ENCODE results near the gene MCMBP. TPM values are rescaled to one million over a fixed set of nuclear protein-coding genes. Genes with fewer than 3 reads are reported as not detected.
"Not testable (repeated sequence)": the region's sequence is repeated elsewhere in the genome, so short reads cannot be mapped to it uniquely, and the experiment has no call there.

The MCMBP gene
- total RNA-seq, 2 experiments from 2014 or later: 14.5 to 14.6 TPM

- no peak for TF ChIP-seq CTCF (IDR thresholded peaks at IDR 0.05)
- no peak overlapping the region for H3K27ac ChIP-seq (ENCODE audit: low read depth in 1 of 2, low read length in 2 of 2)
- H3K36me3 Mint-ChIP-seq (ENCODE audit: low read depth): peaks cover 44% of the 10 kb centered on the region
- intact Hi-C loops (cut with DNase I, micrococcal nuclease): no loop called here
- no peak for ATAC-seq (ENCODE audit: poor library complexity)
- H3K27ac Mint-ChIP-seq: no peak overlapping the region
- ChIA-PET POLR2A (interaction anchor here (1.8 kb wide), 1 partner anchor 10 kb away, joined by 4 read pairs; no protein-coding TSS in a partner anchor), CTCF (no interaction called here)
- DNase-seq: no peak
- H3K9me3 ChIP-seq (ENCODE audit: control insufficient read depth in 1 of 2, insufficient read depth in 1 of 2, low read length in 2 of 2): no peaks in the 10 kb centered on the region
- no peaks in the 10 kb centered on the region for H3K9me3 Mint-ChIP-seq
- no peaks in the 10 kb centered on the region for H3K4me1 ChIP-seq (ENCODE audit: insufficient read depth, low read length)
- no peaks in the 10 kb centered on the region for H3K4me1 Mint-ChIP-seq (ENCODE audit: low read depth)
- H3K27me3 ChIP-seq (ENCODE audit: control insufficient read depth in 1 of 2, insufficient read depth in 2 of 2, low read length in 2 of 2): no peaks in the 10 kb centered on the region
- no peaks in the 10 kb centered on the region for H3K27me3 Mint-ChIP-seq
- H3K4me3 Mint-ChIP-seq: no peak overlapping the region
- H3K4me3 ChIP-seq (ENCODE audit: low read length): no peak overlapping the region
- no peaks in the 10 kb centered on the region for H3K36me3 ChIP-seq (ENCODE audit: insufficient read depth, low read length)
Observed at GRCh38 chr10:119801998-119802538, 70.6 kb downstream of the MCMBP start.

DNA sequence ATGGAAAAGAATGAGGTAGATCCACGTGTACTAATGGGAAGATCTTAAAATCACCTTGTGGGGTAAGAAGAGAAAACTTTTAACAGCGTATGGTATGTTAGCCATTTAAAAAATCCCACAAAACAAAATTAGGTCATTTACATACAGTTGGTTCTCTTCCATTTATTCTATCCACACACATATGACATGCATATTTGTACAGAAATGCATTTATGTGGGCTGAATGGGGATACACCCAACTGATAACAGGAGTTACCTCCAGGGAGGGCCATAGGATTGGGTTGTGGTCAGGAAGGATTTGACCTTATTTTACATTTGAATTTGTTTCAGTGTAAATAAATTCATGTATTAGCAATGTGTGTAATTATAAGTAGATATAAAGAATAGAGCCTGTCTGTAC lies 71.5 kb downstream of the MCMBP start:
- H3K9me3 ChIP-seq (ENCODE audit: control insufficient read depth in 1 of 2, insufficient read depth in 1 of 2, low read length in 2 of 2): no peaks in the 10 kb centered on the region
- no peaks in the 10 kb centered on the region for H3K36me3 ChIP-seq (ENCODE audit: insufficient read depth, low read length)
- peaks cover 50% of the 10 kb centered on the region for H3K36me3 Mint-ChIP-seq (ENCODE audit: low read depth)
- ATAC-seq (ENCODE audit: poor library complexity) (no peak), DNase-seq (no peak)
- H3K4me1 ChIP-seq (ENCODE audit: insufficient read depth, low read length): no peaks in the 10 kb centered on the region
- no peak overlapping the region for H3K4me3 Mint-ChIP-seq
- TF ChIP-seq CTCF (IDR thresholded peaks at IDR 0.05): no peak
- no peaks in the 10 kb centered on the region for H3K9me3 Mint-ChIP-seq
- H3K4me3 ChIP-seq (ENCODE audit: low read length): no peak overlapping the region
- H3K27me3 Mint-ChIP-seq: no peaks in the 10 kb centered on the region
- no peak overlapping the region for H3K27ac ChIP-seq (ENCODE audit: low read depth in 1 of 2, low read length in 2 of 2)
- intact Hi-C loops (cut with DNase I, micrococcal nuclease): no loop called here
- no peak overlapping the region for H3K27ac Mint-ChIP-seq
- ChIA-PET POLR2A (no interaction called here), CTCF (no interaction called here)
- no peaks in the 10 kb centered on the region for H3K27me3 ChIP-seq (ENCODE audit: control insufficient read depth in 1 of 2, insufficient read depth in 2 of 2, low read length in 2 of 2)
- no peaks in the 10 kb centered on the region for H3K4me1 Mint-ChIP-seq (ENCODE audit: low read depth)

- ChIA-PET CTCF (no interaction called here), POLR2A (no interaction called here)
- Histone ChIP-seq H3K27ac (ENCODE audit: low read depth in 1 of 2, low read length in 2 of 2) (no peak overlapping the region), H3K4me1 (ENCODE audit: insufficient read depth, low read length) (no peaks in the 10 kb centered on the region), H3K9me3 (ENCODE audit: control insufficient read depth in 1 of 2, insufficient read depth in 1 of 2, low read length in 2 of 2) (no peaks in the 10 kb centered on the region), H3K4me3 (ENCODE audit: low read length) (no peak overlapping the region), H3K27me3 (ENCODE audit: control insufficient read depth in 1 of 2, insufficient read depth in 2 of 2, low read length in 2 of 2) (no peaks in the 10 kb centered on the region), H3K36me3 (ENCODE audit: insufficient read depth, low read length) (no peaks in the 10 kb centered on the region)
- intact Hi-C loops (cut with DNase I, micrococcal nuclease): no loop called here
- no peak for TF ChIP-seq CTCF (IDR thresholded peaks at IDR 0.05)
- Mint-ChIP-seq H3K27me3 (no peaks in the 10 kb centered on the region), H3K4me1 (ENCODE audit: low read depth) (no peaks in the 10 kb centered on the region), H3K4me3 (no peak overlapping the region), H3K36me3 (ENCODE audit: low read depth) (peaks cover 41% of the 10 kb centered on the region), H3K9me3 (no peaks in the 10 kb centered on the region), H3K27ac (no peak overlapping the region)
- ATAC-seq (ENCODE audit: poor library complexity): no peak
- no peak for DNase-seq
Observed at GRCh38 chr10:119796039-119796438, 76.6 kb downstream of the MCMBP start.

- DNase-seq; H3K36me3 ChIP-seq (ENCODE audit: insufficient read depth, low read length); ATAC-seq (ENCODE audit: poor library complexity); H3K27me3 Mint-ChIP-seq; H3K9me3 ChIP-seq (ENCODE audit: control insufficient read depth in 1 of 2, insufficient read depth in 1 of 2, low read length in 2 of 2); H3K4me1 Mint-ChIP-seq (ENCODE audit: low read depth); H3K4me1 ChIP-seq (ENCODE audit: insufficient read depth, low read length); H3K27ac ChIP-seq (ENCODE audit: low read depth in 1 of 2, low read length in 2 of 2); intact Hi-C loops (cut with DNase I, micrococcal nuclease); CTCF ChIA-PET; H3K27me3 ChIP-seq (ENCODE audit: control insufficient read depth in 1 of 2, insufficient read depth in 2 of 2, low read length in 2 of 2); POLR2A ChIA-PET; H3K4me3 ChIP-seq (ENCODE audit: low read length); H3K27ac Mint-ChIP-seq; H3K4me3 Mint-ChIP-seq; H3K9me3 Mint-ChIP-seq: not testable (repeated sequence)
- H3K36me3 Mint-ChIP-seq (ENCODE audit: low read depth): peaks cover 41% of the 10 kb centered on the region
Observed at GRCh38 chr10:119795101-119795500, 77.5 kb downstream of the MCMBP start.

All from CD4-positive, alpha-beta T cell (primary cell).